ENCODE measurements around the gene AHDC1.

DNA sequence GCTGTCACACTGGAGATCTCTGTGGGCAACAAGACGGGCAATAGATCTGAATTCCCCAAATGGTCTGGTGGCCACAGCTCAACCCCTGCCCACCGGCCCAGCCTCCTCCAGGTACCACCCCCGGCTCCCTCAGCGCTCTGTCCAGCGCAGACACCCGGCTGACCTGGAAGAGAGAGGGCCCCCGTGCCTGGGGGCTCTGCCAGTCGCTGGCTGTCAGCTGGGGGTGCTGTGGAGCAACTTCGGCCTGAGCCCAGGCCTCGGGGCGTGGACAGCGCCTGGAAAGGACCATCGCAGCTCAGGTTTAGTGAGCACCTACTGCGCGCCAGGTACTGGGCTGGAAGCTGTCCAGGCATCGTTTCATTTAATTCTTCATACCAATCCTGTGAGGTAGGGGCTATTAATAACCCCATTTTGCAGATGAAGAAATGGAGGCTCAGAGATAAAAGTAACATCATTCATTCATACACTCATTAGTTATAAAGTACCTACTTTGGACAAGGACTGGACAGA, 51.0 kb downstream of the AHDC1 start:
- TF ChIP-seq, protein P1, sequence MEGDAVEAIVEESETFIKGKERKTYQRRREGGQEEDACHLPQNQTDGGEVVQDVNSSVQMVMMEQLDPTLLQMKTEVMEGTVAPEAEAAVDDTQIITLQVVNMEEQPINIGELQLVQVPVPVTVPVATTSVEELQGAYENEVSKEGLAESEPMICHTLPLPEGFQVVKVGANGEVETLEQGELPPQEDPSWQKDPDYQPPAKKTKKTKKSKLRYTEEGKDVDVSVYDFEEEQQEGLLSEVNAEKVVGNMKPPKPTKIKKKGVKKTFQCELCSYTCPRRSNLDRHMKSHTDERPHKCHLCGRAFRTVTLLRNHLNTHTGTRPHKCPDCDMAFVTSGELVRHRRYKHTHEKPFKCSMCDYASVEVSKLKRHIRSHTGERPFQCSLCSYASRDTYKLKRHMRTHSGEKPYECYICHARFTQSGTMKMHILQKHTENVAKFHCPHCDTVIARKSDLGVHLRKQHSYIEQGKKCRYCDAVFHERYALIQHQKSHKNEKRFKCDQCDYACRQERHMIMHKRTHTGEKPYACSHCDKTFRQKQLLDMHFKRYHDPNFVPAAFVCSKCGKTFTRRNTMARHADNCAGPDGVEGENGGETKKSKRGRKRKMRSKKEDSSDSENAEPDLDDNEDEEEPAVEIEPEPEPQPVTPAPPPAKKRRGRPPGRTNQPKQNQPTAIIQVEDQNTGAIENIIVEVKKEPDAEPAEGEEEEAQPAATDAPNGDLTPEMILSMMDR (IDR thresholded peaks at IDR 0.05) = no peak
- TF ChIP-seq POLR2A (IDR thresholded peaks at IDR 0.05) = no peak
